Measurements from ENCODE around the gene ENPP7. TPM values are rescaled to one million over a fixed set of nuclear protein-coding genes. Genes with fewer than 3 reads are reported as not detected.

Gene ENPP7
- total and polyA plus RNA-seq, 11 donors: not detected

- WGBS, 4 donors: 15 to 22% (median 21%) methylated on average over 12 to 14 of the region's 14 CpGs
- ATAC-seq (peak in 3 of 4 donors; percentile 48 to 63 (median 61)), DNase-seq (peak in 3 of 5 donors; percentile 42 to 54 (median 44))
- H3K4me1 ChIP-seq: peaks cover 0 to 31% (median 20%) of the 10 kb centered on the region in 12 donors
- no peaks in the 10 kb centered on the region for H3K36me3 ChIP-seq
- H3K27ac ChIP-seq: no peak overlapping the region
- intact Hi-C loops (cut with DNase I): no loop called here
- H3K9me3 ChIP-seq: no peaks in the 10 kb centered on the region
- TF ChIP-seq CTCF (IDR thresholded peaks at IDR 0.05): no peak
- TF ChIP-seq POLR2A (IDR thresholded peaks at IDR 0.05): no peak
- peaks cover 0 to 25% (median 3%) of the 10 kb centered on the region in 9 donors for H3K27me3 ChIP-seq
- H3K4me3 ChIP-seq: no peak overlapping the region
Measured at GRCh38 chr17:79695797-79696609, 34.7 kb upstream of the ENPP7 start.

- Histone ChIP-seq H3K4me3 (no peak overlapping the region), H3K4me1 (peaks cover 0 to 27% (median 17%) of the 10 kb centered on the region in 12 donors), H3K27ac (no peak overlapping the region), H3K9me3 (no peaks in the 10 kb centered on the region), H3K36me3 (no peaks in the 10 kb centered on the region), H3K27me3 (peaks cover 0 to 25% (median 3%) of the 10 kb centered on the region in 9 donors)
- 54 to 69% (median 60%) methylated on average over 17 of the region's 17 CpGs for WGBS, 4 donors
- peak in 1 of 5 donors; percentile 17 for DNase-seq
- no peak for ATAC-seq
- intact Hi-C loops (cut with DNase I): no loop called here
- TF ChIP-seq POLR2A (IDR thresholded peaks at IDR 0.05) (no peak), CTCF (IDR thresholded peaks at IDR 0.05) (no peak)
Measured at GRCh38 chr17:79696610-79696982, 34.1 kb upstream of the ENPP7 start.

GRCh38 chr17:79698146-79698846 lies 32.4 kb upstream of the ENPP7 start:
- H3K4me1 ChIP-seq: peaks cover 0 to 16% (median 9%) of the 10 kb centered on the region in 12 donors
- WGBS, 4 donors: 58 to 63% (median 62%) methylated on average over 15 of the region's 15 CpGs
- DNase-seq (no peak), ATAC-seq (no peak)
- peaks cover 3 to 39% (median 12%) of the 10 kb centered on the region in 9 donors for H3K27me3 ChIP-seq
- TF ChIP-seq POLR2A (IDR thresholded peaks at IDR 0.05): no peak
- no peak for TF ChIP-seq CTCF (IDR thresholded peaks at IDR 0.05)
- no peak overlapping the region for H3K4me3 ChIP-seq
- no peaks in the 10 kb centered on the region for H3K36me3 ChIP-seq
- intact Hi-C loops (cut with DNase I): no loop called here
- no peaks in the 10 kb centered on the region for H3K9me3 ChIP-seq
- H3K27ac ChIP-seq: no peak overlapping the region
